SK-N-SH treated with all-trans-retinoic acid at 6 μM for 48 hours (cell line): ENCODE results near the gene SLC25A42.
A peak's percentile ranks its signal among the peaks of the same experiment; 100 is the strongest.

Experiments
- ATAC-seq: fragments of 200-7000 bp; cut with Tn5 transposase; 3 replicates; pipeline ENCODE4 v1.9.1; 2020; ENCODE audit warnings: mild to moderate bottlenecking, moderate library complexity
- ARNTL ChIP-seq: fragments of 450-650 bp; formaldehyde crosslinking; IDR thresholded peaks from 2 replicates; pipeline ENCODE4 v1.5.0; 2020; ENCODE audit warnings: low read depth, mild to moderate bottlenecking, moderate library complexity, borderline replicate concordance
- BACH2 ChIP-seq: fragments of 250-450 bp; sonication (Bioruptor Pico); IDR thresholded peaks from 2 replicates; pipeline ENCODE4 v1.9.0; 2021; ENCODE audit warnings: mild to moderate bottlenecking, borderline replicate concordance
- CSDC2 ChIP-seq: fragments of 250-450 bp; sonication (Bioruptor Pico); IDR thresholded peaks from 2 replicates; pipeline ENCODE4 v1.5.0; 2020; ENCODE audit warnings: mild to moderate bottlenecking, moderate library complexity
- ESRRG ChIP-seq: fragments of 250-450 bp; sonication (Bioruptor Pico); IDR thresholded peaks from 2 replicates; pipeline ENCODE4 v1.6.1; 2021; ENCODE audit warnings: mild to moderate bottlenecking
- GLIS3 ChIP-seq: fragments of 250-450 bp; sonication (Bioruptor Pico); IDR thresholded peaks from 2 replicates; pipeline ENCODE4 v1.5.0; 2020; ENCODE audit warnings: mild to moderate bottlenecking, moderate library complexity
- ISL1 ChIP-seq: fragments of 250-450 bp; sonication (Bioruptor Pico); IDR thresholded peaks from 2 replicates; pipeline ENCODE4 v2.1.2; 2022; ENCODE audit warnings: mild to moderate bottlenecking, moderate library complexity
- OSR1 ChIP-seq: fragments of 250-450 bp; sonication (Bioruptor Pico); IDR thresholded peaks from 2 replicates; pipeline ENCODE4 v1.8.0; 2022; ENCODE audit warnings: moderate library complexity, mild to moderate bottlenecking, inconsistent platforms
- PPARA ChIP-seq: fragments of 250-450 bp; sonication (Bioruptor Pico); IDR thresholded peaks from 2 replicates; pipeline ENCODE4 v1.5.0; 2020; ENCODE audit warnings: mild to moderate bottlenecking, borderline replicate concordance
- RARB ChIP-seq: fragments of 250-450 bp; sonication (Bioruptor Pico); IDR thresholded peaks from 2 replicates; pipeline ENCODE4 v1.8.0; 2021; ENCODE audit warnings: mild to moderate bottlenecking, moderate library complexity
- SNAI2 ChIP-seq: fragments of 250-450 bp; sonication (Bioruptor Pico); IDR thresholded peaks from 2 replicates; pipeline ENCODE4 v1.5.0; 2020; ENCODE audit warnings: mild to moderate bottlenecking, moderate library complexity
- TOX ChIP-seq: fragments of 250-450 bp; sonication (Bioruptor Pico); IDR thresholded peaks from 2 replicates; pipeline ENCODE4 v1.8.0; 2021; ENCODE audit warnings: mild to moderate bottlenecking, moderate library complexity, borderline replicate concordance
- ZC3H10 ChIP-seq: fragments of 250-450 bp; sonication (Bioruptor Pico); IDR thresholded peaks from 2 replicates; pipeline ENCODE4 v1.5.1; 2021; ENCODE audit warnings: mild to moderate bottlenecking, moderate library complexity
- ZFP3 ChIP-seq: fragments of 250-450 bp; sonication (Bioruptor Pico); IDR thresholded peaks from 2 replicates; pipeline ENCODE4 v1.5.0; 2020; ENCODE audit warnings: mild to moderate bottlenecking, moderate library complexity
- ZFP30 ChIP-seq: fragments of 450-650 bp; formaldehyde crosslinking; IDR thresholded peaks from 2 replicates; pipeline ENCODE4 v1.5.0; 2022; ENCODE audit warnings: mild to moderate bottlenecking, moderate library complexity
- ZNF565 ChIP-seq: fragments of 450-650 bp; formaldehyde crosslinking; conservative IDR thresholded peaks from 2 replicates; pipeline ENCODE4 v1.5.0; 2020; ENCODE audit warnings: low read depth, mild to moderate bottlenecking, moderate library complexity
- ZNF70 ChIP-seq: fragments of 450-650 bp; formaldehyde crosslinking; IDR thresholded peaks from 2 replicates; pipeline ENCODE4 v1.5.0; 2020; ENCODE audit warnings: mild to moderate bottlenecking, moderate library complexity
- ZNF8 ChIP-seq: fragments of 450-650 bp; formaldehyde crosslinking; IDR thresholded peaks from 2 replicates; pipeline ENCODE4 v1.5.0; 2020; ENCODE audit warnings: mild to moderate bottlenecking, moderate library complexity
- TF ChIP-seq, protein P1 (sequence below): fragments of 250-450 bp; sonication (Bioruptor Pico); IDR thresholded peaks from 2 replicates; pipeline ENCODE4 v1.8.0; 2021; ENCODE audit warnings: low read depth, mild to moderate bottlenecking, moderate library complexity, borderline replicate concordance
- TF ChIP-seq, protein P2 (sequence below): fragments of 250-450 bp; sonication (Bioruptor Pico); IDR thresholded peaks from 2 replicates; pipeline ENCODE4 v1.8.0; 2020; ENCODE audit warnings: mild to moderate bottlenecking, moderate library complexity, borderline replicate concordance
- TF ChIP-seq, protein P3 (sequence below): fragments of 250-450 bp; sonication (Bioruptor Pico); IDR thresholded peaks from 2 replicates; pipeline ENCODE4 v1.5.1; 2020; ENCODE audit warnings: low read depth, mild to moderate bottlenecking, moderate library complexity
- TF ChIP-seq, protein P4 (sequence below): fragments of 250-450 bp; sonication (Bioruptor Pico); IDR thresholded peaks from 2 replicates; pipeline ENCODE4 v1.5.1; 2021; ENCODE audit warnings: mild to moderate bottlenecking, moderate library complexity
- TF ChIP-seq, protein P5 (sequence below): fragments of 250-450 bp; sonication (Bioruptor Pico); IDR thresholded peaks from 2 replicates; pipeline ENCODE4 v1.5.0; 2020; ENCODE audit warnings: mild to moderate bottlenecking, moderate library complexity

The SLC25A42 gene

DNA sequence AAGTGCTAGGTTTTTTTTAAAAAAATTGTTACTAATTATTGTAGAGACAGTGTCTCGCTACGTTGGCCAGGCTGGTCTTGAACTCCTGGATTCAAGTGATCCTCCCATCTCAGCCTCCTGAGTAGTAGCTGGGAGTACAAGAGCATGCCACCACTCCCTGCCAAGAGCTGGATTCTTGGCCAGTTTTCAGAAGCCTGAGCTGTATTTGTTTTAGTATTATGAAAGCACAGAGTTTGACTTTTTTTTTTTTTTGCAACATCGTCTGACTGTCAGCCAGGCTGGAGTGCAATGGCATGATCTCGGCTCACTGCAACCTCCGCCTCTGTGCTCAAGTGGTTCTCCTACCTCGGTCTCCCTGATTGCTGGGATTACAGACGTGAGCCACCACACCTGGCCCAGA, 23.4 kb upstream of the SLC25A42 start:
- ATAC-seq, result no peak; the same call in 2 of the 3 replicates
- TF ChIP-seq GLIS3 (no peak), ZFP3 (CRISPR knock-in tag) (peak; percentile 84), ZNF565 (CRISPR knock-in tag) (no peak)

DNA sequence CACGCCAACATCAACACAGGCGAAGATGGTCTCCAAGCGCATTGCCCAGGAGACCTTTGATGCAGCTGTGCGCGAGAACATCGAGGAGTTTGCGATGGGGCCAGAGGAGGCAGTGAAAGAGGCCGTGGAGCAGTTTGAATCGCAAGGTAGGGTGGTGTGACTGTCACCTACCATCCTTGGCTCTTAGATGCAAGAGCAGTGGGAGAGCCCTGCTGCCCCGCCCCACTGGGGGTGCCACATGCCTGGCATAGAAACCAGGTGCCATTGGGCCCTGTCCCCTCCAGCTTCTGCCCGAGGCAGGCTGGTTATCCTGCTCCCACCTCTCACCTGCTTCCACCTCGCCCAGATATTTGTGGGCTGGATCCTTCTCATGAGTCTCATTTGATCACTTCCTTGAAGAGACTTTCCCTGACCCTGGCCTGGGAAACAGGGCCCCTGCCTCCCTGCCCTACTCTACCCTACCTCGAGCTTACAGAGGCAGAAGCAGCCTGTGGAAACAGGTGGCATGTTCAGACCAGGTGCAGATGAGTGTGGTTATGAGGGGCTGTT, 21.0 kb upstream of the SLC25A42 start:
- ATAC-seq, result no peak

DNA sequence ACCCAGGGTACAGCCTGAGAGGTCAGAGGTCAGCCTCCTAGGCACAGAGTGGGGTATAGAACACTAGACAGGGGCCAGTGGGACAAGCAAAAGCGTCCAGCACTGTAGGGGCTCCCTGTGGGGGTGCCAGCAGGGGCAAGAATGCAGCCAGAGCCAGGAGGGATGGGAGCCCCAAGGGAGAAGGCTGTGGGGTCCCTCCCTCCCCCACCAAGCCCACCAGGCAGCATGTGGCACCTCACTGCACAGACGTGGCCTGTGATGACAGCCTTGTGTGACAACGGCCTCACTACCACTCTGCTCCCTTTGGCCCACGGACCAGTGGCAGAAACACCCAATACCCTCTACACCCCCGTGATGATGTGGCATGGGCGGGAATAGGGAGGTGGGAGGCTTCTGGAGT, 20.3 kb upstream of the SLC25A42 start:
- TF ChIP-seq, protein P1, sequence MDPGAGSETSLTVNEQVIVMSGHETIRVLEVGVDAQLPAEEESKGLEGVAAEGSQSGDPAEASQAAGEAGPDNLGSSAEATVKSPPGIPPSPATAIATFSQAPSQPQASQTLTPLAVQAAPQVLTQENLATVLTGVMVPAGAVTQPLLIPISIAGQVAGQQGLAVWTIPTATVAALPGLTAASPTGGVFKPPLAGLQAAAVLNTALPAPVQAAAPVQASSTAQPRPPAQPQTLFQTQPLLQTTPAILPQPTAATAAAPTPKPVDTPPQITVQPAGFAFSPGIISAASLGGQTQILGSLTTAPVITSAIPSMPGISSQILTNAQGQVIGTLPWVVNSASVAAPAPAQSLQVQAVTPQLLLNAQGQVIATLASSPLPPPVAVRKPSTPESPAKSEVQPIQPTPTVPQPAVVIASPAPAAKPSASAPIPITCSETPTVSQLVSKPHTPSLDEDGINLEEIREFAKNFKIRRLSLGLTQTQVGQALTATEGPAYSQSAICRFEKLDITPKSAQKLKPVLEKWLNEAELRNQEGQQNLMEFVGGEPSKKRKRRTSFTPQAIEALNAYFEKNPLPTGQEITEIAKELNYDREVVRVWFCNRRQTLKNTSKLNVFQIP (CRISPR knock-in tag), result no peak
- TF ChIP-seq, protein P2, sequence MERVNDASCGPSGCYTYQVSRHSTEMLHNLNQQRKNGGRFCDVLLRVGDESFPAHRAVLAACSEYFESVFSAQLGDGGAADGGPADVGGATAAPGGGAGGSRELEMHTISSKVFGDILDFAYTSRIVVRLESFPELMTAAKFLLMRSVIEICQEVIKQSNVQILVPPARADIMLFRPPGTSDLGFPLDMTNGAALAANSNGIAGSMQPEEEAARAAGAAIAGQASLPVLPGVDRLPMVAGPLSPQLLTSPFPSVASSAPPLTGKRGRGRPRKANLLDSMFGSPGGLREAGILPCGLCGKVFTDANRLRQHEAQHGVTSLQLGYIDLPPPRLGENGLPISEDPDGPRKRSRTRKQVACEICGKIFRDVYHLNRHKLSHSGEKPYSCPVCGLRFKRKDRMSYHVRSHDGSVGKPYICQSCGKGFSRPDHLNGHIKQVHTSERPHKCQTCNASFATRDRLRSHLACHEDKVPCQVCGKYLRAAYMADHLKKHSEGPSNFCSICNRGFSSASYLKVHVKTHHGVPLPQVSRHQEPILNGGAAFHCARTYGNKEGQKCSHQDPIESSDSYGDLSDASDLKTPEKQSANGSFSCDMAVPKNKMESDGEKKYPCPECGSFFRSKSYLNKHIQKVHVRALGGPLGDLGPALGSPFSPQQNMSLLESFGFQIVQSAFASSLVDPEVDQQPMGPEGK (CRISPR knock-in tag), result no peak
- TF ChIP-seq ZFP3 (CRISPR knock-in tag) (no peak), RARB (CRISPR knock-in tag) (no peak), TOX (CRISPR knock-in tag) (no peak), OSR1 (CRISPR knock-in tag) (no peak), GLIS3 (no peak), SNAI2 (no peak)
- TF ChIP-seq, protein P3, sequence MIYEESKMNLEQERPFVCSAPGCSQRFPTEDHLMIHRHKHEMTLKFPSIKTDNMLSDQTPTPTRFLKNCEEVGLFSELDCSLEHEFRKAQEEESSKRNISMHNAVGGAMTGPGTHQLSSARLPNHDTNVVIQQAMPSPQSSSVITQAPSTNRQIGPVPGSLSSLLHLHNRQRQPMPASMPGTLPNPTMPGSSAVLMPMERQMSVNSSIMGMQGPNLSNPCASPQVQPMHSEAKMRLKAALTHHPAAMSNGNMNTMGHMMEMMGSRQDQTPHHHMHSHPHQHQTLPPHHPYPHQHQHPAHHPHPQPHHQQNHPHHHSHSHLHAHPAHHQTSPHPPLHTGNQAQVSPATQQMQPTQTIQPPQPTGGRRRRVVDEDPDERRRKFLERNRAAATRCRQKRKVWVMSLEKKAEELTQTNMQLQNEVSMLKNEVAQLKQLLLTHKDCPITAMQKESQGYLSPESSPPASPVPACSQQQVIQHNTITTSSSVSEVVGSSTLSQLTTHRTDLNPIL (CRISPR knock-in tag), result no peak
- ATAC-seq, result no peak

More for the DNA sequence above, 21.0 kb upstream of the SLC25A42 start:
- TF ChIP-seq, protein P1 (CRISPR knock-in tag), result no peak
- TF ChIP-seq ZFP3 (CRISPR knock-in tag) (no peak), GLIS3 (no peak), ZC3H10 (CRISPR knock-in tag) (no peak), RARB (CRISPR knock-in tag) (no peak), BACH2 (no peak), ZNF565 (CRISPR knock-in tag) (no peak), ESRRG (no peak), ISL1 (CRISPR knock-in tag) (no peak), ZNF70 (CRISPR knock-in tag) (no peak), SNAI2 (no peak), ARNTL (CRISPR knock-in tag) (no peak), ZFP30 (CRISPR knock-in tag) (no peak), CSDC2 (CRISPR knock-in tag) (no peak), ZNF8 (CRISPR knock-in tag) (no peak), PPARA (CRISPR knock-in tag) (no peak), OSR1 (CRISPR knock-in tag) (no peak), TOX (CRISPR knock-in tag) (no peak)
- TF ChIP-seq, protein P4, sequence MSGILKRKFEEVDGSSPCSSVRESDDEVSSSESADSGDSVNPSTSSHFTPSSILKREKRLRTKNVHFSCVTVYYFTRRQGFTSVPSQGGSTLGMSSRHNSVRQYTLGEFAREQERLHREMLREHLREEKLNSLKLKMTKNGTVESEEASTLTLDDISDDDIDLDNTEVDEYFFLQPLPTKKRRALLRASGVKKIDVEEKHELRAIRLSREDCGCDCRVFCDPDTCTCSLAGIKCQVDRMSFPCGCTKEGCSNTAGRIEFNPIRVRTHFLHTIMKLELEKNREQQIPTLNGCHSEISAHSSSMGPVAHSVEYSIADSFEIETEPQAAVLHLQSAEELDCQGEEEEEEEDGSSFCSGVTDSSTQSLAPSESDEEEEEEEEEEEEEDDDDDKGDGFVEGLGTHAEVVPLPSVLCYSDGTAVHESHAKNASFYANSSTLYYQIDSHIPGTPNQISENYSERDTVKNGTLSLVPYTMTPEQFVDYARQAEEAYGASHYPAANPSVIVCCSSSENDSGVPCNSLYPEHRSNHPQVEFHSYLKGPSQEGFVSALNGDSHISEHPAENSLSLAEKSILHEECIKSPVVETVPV (CRISPR knock-in tag), result no peak
- TF ChIP-seq, protein P5, sequence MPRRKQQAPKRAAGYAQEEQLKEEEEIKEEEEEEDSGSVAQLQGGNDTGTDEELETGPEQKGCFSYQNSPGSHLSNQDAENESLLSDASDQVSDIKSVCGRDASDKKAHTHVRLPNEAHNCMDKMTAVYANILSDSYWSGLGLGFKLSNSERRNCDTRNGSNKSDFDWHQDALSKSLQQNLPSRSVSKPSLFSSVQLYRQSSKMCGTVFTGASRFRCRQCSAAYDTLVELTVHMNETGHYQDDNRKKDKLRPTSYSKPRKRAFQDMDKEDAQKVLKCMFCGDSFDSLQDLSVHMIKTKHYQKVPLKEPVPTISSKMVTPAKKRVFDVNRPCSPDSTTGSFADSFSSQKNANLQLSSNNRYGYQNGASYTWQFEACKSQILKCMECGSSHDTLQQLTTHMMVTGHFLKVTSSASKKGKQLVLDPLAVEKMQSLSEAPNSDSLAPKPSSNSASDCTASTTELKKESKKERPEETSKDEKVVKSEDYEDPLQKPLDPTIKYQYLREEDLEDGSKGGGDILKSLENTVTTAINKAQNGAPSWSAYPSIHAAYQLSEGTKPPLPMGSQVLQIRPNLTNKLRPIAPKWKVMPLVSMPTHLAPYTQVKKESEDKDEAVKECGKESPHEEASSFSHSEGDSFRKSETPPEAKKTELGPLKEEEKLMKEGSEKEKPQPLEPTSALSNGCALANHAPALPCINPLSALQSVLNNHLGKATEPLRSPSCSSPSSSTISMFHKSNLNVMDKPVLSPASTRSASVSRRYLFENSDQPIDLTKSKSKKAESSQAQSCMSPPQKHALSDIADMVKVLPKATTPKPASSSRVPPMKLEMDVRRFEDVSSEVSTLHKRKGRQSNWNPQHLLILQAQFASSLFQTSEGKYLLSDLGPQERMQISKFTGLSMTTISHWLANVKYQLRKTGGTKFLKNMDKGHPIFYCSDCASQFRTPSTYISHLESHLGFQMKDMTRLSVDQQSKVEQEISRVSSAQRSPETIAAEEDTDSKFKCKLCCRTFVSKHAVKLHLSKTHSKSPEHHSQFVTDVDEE (CRISPR knock-in tag), result no peak
